ENCODE data around the gene TTC14. TPM values are rescaled to one million over a fixed set of nuclear protein-coding genes. Genes with fewer than 3 reads are reported as not detected.

The TTC14 gene
- total and polyA plus RNA-seq, 9 of the 15 experiments (the other 6 are each of a cell fraction or from before 2014, with no cell fraction given) = 10.0 to 61.9 (median 27.0) TPM

DNA sequence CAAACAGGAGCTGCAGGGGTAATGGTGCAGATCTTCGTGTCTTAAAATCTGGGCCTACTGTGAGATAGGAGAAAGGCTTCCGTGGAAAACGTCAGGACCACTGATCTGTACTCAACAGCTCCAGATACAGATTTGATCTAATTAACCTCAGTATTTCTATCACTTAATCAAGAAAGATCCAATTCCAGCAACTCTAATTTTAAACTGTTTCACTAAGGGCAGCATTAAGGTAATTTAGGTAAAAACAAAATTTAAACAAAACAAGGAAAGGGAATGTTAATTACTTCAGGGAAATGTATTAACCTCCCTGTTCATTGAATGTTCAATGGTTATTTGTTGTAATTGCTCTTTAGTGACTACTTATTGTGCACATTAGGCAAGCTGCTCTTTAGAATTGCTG, 26.4 kb upstream of the TTC14 start:
- no peak overlapping the region for H3K27ac ChIP-seq (ENCODE audit: extremely low read depth, low read depth, low read length)
- H3K27me3 ChIP-seq (ENCODE audit: control insufficient read depth in 2 of 2, insufficient read depth in 2 of 2, low read length in 2 of 2) = no peaks in the 10 kb centered on the region
- H2AFZ ChIP-seq (ENCODE audit: low read depth, low read length) = no peak overlapping the region
- H3K9ac ChIP-seq (ENCODE audit: insufficient read depth in 1 of 2, low read depth in 2 of 2, low read length in 2 of 2) = no peak overlapping the region
- no peaks in the 10 kb centered on the region for H4K20me1 ChIP-seq (replicated peaks; ENCODE audit: control insufficient read depth, insufficient read depth, low read length)
- H3K4me2 ChIP-seq (ENCODE audit: insufficient read depth, low read length) = no peak overlapping the region
- BruUV-seq (replicated peaks) = no TSS peak
- FAIRE-seq (no peak), DNase-seq (ENCODE audit: extremely low read depth in 1 of 4, low spot score in 3 of 4) (no peak), ATAC-seq (no peak)
- ChIA-PET CTCF (ENCODE audit: low intra/inter-chr PET ratio) (no interaction called here), POLR2A (no interaction called here)
- H3K36me3 ChIP-seq (ENCODE audit: control insufficient read depth, insufficient read depth, low read length) = no peaks in the 10 kb centered on the region
- no peaks in the 10 kb centered on the region for H3K4me1 ChIP-seq (replicated peaks in 1 of 2; ENCODE audit: control insufficient read depth in 2 of 2, insufficient read depth in 2 of 2, low read length in 2 of 2)
- in situ Hi-C loops (cut with MboI) (no loop called here), intact Hi-C loops (cut with micrococcal nuclease) (no loop called here)
- no peak overlapping the region for H3K4me3 ChIP-seq
- no peaks in the 10 kb centered on the region for H3K9me1 ChIP-seq (ENCODE audit: control insufficient read depth, insufficient read depth, low read length)
- WGBS (ENCODE audit: insufficient coverage, low coverage, missing lambda C conversion rate) = 0% methylated on average over 3 of the region's 3 CpGs
- H3K79me2 ChIP-seq (ENCODE audit: control insufficient read depth, insufficient read depth, low read length) = no peaks in the 10 kb centered on the region
- no peaks in the 10 kb centered on the region for H3K9me3 ChIP-seq (replicated peaks; ENCODE audit: control insufficient read depth, insufficient read depth, low read depth, low read length)
- no peak for TF ChIP-seq DDX20 (tag; IDR thresholded peaks at IDR 0.05; ENCODE audit: low read depth)
- no peak for TF ChIP-seq HNRNPH1 (optimal IDR thresholded peaks at IDR 0.05; ENCODE audit: low read depth, low read length)
- no peak for TF ChIP-seq CHD1 (IDR thresholded peaks at IDR 0.05; ENCODE audit: low read length)
- TF ChIP-seq CBX5 (IDR thresholded peaks at IDR 0.05; ENCODE audit: borderline replicate concordance, low read depth) = no peak
- TF ChIP-seq SRSF7 (optimal IDR thresholded peaks at IDR 0.05; ENCODE audit: low read depth, low read length) = no peak
- TF ChIP-seq ZNF830 (CRISPR knock-in tag; IDR thresholded peaks at IDR 0.05) = no peak
- TF ChIP-seq, protein P1, sequence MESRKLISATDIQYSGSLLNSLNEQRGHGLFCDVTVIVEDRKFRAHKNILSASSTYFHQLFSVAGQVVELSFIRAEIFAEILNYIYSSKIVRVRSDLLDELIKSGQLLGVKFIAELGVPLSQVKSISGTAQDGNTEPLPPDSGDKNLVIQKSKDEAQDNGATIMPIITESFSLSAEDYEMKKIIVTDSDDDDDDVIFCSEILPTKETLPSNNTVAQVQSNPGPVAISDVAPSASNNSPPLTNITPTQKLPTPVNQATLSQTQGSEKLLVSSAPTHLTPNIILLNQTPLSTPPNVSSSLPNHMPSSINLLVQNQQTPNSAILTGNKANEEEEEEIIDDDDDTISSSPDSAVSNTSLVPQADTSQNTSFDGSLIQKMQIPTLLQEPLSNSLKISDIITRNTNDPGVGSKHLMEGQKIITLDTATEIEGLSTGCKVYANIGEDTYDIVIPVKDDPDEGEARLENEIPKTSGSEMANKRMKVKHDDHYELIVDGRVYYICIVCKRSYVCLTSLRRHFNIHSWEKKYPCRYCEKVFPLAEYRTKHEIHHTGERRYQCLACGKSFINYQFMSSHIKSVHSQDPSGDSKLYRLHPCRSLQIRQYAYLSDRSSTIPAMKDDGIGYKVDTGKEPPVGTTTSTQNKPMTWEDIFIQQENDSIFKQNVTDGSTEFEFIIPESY (CRISPR knock-in tag; IDR thresholded peaks at IDR 0.05) = no peak
- TF ChIP-seq, protein P2, sequence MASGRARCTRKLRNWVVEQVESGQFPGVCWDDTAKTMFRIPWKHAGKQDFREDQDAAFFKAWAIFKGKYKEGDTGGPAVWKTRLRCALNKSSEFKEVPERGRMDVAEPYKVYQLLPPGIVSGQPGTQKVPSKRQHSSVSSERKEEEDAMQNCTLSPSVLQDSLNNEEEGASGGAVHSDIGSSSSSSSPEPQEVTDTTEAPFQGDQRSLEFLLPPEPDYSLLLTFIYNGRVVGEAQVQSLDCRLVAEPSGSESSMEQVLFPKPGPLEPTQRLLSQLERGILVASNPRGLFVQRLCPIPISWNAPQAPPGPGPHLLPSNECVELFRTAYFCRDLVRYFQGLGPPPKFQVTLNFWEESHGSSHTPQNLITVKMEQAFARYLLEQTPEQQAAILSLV (tag; IDR thresholded peaks at IDR 0.05) = no peak
- TF ChIP-seq, protein P3, sequence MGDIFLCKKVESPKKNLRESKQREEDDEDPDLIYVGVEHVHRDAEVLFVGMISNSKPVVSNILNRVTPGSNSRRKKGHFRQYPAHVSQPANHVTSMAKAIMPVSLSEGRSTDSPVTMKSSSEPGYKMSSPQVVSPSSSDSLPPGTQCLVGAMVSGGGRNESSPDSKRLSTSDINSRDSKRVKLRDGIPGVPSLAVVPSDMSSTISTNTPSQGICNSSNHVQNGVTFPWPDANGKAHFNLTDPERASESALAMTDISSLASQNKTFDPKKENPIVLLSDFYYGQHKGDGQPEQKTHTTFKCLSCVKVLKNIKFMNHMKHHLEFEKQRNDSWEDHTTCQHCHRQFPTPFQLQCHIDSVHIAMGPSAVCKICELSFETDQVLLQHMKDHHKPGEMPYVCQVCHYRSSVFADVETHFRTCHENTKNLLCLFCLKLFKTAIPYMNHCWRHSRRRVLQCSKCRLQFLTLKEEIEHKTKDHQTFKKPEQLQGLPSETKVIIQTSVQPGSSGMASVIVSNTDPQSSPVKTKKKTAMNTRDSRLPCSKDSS (IDR thresholded peaks at IDR 0.05; ENCODE audit: low read depth, partially characterized antibody) = no peak
- TF ChIP-seq L3MBTL2 (IDR thresholded peaks at IDR 0.05) = no peak
- no peak for TF ChIP-seq MYC (IDR thresholded peaks at IDR 0.05; ENCODE audit: low read depth, low read length)
- no peak for TF ChIP-seq MYC (CRISPR knock-in tag; IDR thresholded peaks at IDR 0.05; ENCODE audit: borderline replicate concordance, low read depth)
- TF ChIP-seq, protein P4, sequence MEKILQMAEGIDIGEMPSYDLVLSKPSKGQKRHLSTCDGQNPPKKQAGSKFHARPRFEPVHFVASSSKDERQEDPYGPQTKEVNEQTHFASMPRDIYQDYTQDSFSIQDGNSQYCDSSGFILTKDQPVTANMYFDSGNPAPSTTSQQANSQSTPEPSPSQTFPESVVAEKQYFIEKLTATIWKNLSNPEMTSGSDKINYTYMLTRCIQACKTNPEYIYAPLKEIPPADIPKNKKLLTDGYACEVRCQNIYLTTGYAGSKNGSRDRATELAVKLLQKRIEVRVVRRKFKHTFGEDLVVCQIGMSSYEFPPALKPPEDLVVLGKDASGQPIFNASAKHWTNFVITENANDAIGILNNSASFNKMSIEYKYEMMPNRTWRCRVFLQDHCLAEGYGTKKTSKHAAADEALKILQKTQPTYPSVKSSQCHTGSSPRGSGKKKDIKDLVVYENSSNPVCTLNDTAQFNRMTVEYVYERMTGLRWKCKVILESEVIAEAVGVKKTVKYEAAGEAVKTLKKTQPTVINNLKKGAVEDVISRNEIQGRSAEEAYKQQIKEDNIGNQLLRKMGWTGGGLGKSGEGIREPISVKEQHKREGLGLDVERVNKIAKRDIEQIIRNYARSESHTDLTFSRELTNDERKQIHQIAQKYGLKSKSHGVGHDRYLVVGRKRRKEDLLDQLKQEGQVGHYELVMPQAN (IDR thresholded peaks at IDR 0.05; ENCODE audit: borderline replicate concordance) = no peak
- TF ChIP-seq ZBED1 (IDR thresholded peaks at IDR 0.05) = no peak
- no peak for TF ChIP-seq TARDBP (IDR thresholded peaks at IDR 0.05)
- TF ChIP-seq CAMTA2 (CRISPR knock-in tag; conservative IDR thresholded peaks at IDR 0.05) = no peak
- no peak for TF ChIP-seq ZNF77 (CRISPR knock-in tag; IDR thresholded peaks at IDR 0.05)

Data from K562 (cell line).